Amniotic stem cell (primary cell): Measurements from ENCODE around the gene MYL12B.
A peak's percentile ranks its signal among the peaks of the same experiment; 100 is the strongest.

Experiments used
- DNase-seq: peaks from one replicate; lab custom pipeline; 2025; lab: John Stamatoyannopoulos, UW

MYL12B gene

GRCh38 chr18:3235846-3236245, 26.1 kb upstream of the MYL12B start:
- no peak for DNase-seq

- DNase-seq, result no peak
Measured at GRCh38 chr18:3236470-3236869, 25.5 kb upstream of the MYL12B start.

DNA sequence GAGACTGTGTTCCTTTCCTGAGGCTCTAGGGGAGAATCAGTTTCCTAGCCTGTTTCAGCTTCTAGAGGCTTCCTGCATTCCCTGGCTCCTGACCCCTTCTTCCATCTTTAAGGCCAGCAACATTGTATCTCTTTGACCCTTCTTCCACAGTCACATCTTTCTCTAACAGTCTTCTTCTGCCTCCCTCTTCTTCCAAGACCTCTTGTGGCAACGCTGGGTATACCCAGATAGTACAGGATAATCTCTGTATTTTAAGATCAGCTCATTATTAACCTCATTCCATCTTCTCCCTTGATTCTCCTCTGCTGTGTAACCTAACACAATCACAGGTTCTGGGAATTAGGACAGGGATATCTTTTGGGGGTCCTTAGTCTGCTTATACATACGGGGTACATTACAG, 23.2 kb upstream of the MYL12B start:
- DNase-seq, result no peak

DNA sequence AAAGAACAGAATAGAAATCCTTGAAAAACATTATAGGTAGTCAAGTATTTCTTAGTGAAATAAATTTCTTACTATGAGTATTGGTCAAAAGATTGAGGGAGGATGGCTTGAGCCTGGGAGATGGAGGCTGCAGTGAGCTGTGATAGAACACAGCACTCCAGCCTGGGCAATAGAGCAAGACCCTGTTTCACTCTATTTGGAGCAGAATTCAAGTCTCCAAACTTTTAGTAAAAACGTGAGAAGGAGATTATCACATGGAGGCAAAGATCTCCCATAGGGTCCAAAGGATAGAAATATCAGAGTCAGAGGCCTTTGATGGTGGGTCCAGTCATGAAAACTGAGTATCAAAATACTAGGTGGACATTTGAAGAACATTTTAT, 16.8 kb upstream of the MYL12B start:
- no peak for DNase-seq

DNA sequence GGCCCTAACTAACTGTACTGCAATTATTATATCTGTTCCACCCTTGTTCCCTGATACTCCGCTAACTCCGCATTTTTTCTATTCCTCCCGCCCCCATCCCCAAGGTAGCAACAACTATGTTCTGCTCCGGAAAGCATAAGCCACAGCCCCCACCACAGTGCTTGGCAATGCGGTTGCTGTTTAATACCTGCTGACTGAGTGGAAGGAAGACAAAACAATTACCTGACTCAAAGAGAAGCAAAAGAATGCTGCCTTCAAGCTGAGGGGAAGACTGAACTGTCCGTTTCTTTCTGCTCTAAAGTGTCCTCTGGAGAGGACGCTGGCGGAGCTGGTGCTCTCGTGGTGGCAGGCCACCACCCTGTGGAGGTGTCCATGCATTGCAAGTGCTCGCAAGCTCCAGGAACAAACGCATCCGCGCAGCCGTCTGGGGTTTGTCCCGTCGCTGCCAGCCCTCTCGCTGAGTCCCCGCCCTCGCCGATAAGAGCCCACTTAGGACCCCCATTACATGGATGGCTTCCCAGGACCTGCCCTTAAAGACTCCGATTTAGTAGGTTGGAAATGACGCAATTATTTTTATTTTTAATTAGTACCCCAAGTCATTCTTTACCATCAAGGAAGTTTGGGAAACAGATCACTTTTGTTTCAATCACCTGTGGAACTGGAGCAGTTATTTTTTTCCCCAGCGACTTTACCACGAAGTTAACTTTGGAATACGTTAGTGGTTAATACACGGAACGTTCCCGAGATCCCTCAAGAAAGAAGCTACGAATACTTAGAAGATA, 15.9 kb upstream of the MYL12B start:
- DNase-seq, result peak; percentile 66

- no peak for DNase-seq
Measured at GRCh38 chr18:3246635-3247239, 15.2 kb upstream of the MYL12B start.

- DNase-seq, result peak; percentile 85
Measured at GRCh38 chr18:3247240-3248061, 14.5 kb upstream of the MYL12B start, which contains the start of gene MYL12A. TSS of gene MYL12A (plus strand) at chr18:3247801. CDS start at chr18:3253248, 5,447 bp downstream.

DNA sequence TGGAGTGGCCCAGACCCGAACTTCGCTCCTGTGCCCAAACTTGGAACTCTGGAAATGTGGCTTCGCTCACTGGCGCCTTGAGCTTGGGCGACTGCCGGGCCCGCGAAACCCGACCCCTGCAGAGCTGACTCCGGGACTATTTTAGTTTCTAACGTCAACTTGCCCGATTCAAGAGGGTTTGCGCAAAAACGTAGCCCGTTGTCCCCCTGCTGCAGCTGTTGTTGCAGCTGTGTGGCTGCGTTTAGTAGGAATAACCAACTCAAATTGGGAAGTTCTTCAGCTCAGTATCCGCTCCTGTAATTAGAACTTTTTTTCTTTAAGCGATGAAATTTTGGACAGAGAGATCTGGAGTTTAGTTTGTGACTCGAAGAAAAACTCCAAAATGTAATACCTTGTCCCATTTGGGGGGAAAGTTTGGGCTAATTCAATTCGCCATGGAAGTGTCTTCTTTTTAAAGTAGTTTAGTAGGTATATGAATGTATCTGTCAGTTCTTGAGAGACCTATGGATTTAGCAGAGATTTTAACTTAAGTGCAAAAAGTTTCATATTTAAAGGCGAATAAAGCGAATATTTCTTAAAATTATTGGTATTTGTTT, 13.8 kb upstream of the MYL12B start:
- DNase-seq, result no peak

- DNase-seq, result no peak
Measured at GRCh38 chr18:3248658-3249359, 13.1 kb upstream of the MYL12B start.

DNA sequence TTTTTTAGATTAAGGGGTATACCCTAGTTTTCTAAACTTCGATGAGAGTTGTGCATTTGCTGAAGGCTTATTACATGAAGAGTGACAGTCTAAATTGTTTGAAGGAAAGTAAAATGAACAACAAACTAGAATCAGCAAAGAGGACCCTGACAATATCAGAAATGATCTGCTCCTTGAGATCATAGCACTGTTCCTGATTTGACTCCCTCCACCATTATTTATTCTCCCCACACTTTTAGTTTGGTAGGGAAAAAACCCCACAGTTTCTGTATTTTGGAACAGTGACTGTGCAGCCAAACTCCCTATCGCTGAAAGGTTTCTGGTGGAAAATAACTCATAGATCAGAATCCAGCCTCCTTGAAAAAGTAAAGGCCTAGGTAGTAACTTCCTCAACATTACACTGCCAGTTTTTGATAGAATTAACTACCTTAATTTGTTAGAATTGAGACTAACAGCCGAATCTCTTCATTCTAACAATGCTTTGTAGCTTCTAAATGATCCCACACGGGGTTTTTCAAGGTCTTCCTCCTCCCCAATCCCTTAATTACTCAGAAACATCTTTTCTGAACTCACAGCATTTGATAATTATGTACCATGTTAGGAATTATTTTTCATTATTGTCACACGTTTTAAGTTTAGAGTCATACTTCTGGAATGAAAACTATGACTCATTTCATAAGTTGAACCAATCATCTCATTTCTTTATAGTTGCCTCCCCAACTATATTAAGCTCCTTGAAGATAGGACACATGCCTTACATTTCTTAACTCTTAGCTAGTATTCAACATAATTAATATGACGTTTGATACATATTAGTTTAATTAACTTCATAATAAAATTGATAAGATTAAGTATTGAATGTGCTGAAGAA, 11.5 kb upstream of the MYL12B start:
- DNase-seq, result no peak

- no peak for DNase-seq
Measured at GRCh38 chr18:3251249-3251962, 10.5 kb upstream of the MYL12B start.

DNA sequence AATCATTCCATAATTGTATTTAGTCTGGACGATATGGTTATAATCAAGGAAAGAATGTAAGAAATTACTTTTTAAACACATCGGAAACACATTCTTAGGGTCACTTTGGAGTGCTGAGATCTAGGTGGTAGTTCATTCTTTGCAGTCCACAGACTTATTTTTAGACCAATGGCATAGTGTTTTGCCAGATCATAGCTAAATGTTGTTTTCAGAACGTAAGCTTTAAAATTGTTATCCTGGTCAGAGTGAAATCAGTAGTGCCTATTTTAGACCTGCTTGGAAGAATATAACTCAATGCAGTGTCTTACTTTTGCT, 10.0 kb upstream of the MYL12B start:
- DNase-seq, result no peak

DNA sequence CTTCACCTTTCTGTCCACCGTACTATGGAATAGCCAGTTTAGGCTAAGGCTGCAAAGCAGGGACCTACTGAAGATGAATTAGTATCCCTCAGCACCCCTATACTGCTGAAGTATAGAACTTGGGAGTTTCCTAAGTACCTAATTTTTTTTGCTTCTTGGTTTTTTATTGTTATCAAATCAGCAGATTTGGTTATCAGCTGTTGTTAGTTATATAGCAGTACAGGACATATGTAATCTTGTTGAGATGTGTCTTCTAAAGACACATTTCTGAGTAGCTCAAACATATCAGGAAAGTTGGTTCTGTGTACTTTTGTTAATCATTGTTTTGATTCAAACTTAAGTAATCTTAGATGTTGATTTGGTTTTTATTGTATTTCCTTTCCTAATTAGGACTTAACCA, 9.1 kb upstream of the MYL12B start:
- DNase-seq, result no peak

GRCh38 chr18:3254725-3255124, 7.2 kb upstream of the MYL12B start:
- DNase-seq, result no peak

GRCh38 chr18:3255611-3256165, 6.2 kb upstream of the MYL12B start:
- no peak for DNase-seq

- no peak for DNase-seq
Measured at GRCh38 chr18:3256693-3257626, 5.0 kb upstream of the MYL12B start.

GRCh38 chr18:3257627-3258120, 4.3 kb upstream of the MYL12B start:
- DNase-seq, result no peak

- DNase-seq, result no peak
Measured at GRCh38 chr18:3260995-3261372, 949 bp upstream of the MYL12B start.
